ENCODE results near the gene LPAR2. TPM values are rescaled to one million over a fixed set of nuclear protein-coding genes. Genes with fewer than 3 reads are reported as not detected.

Gene LPAR2
- total and polyA plus RNA-seq, 8 donors, result 4.1 to 156 (median 19.0) TPM

DNA sequence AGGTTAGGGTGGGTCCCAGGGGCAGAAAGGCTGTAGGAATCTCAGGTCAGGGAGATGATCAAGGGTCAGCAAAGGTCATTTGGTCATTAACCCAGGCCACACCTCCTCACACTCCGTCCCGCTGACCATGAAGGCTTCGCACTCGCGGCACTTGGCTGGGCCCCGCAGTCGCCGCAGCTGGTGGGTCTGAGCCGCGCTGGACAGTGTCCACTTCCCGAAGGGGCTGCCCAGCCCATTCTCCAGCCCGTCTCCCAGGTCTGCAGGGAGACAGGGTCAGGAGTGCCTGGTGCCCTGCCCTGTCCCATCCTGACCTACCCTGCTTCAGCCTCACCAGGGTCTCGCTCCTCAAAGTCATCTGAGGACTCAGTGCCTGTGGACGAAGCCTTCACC is 7.3 kb upstream of the LPAR2 start:
- H3K9me3 ChIP-seq, result no peaks in the 10 kb centered on the region
- no peak for DNase-seq
- H3K4me3 ChIP-seq, result no peak overlapping the region
- 78 to 98% (median 97%) methylated on average over 8 to 14 of the region's 14 CpGs for WGBS, 5 donors
- no peaks in the 10 kb centered on the region for H3K27me3 ChIP-seq
- no peaks in the 10 kb centered on the region for H3K4me1 ChIP-seq
- H3K27ac ChIP-seq, result no peak overlapping the region
- intact Hi-C loops (cut with DNase I; ENCODE audit: low total_unique reads), result no loop called here
- TF ChIP-seq, protein P1, sequence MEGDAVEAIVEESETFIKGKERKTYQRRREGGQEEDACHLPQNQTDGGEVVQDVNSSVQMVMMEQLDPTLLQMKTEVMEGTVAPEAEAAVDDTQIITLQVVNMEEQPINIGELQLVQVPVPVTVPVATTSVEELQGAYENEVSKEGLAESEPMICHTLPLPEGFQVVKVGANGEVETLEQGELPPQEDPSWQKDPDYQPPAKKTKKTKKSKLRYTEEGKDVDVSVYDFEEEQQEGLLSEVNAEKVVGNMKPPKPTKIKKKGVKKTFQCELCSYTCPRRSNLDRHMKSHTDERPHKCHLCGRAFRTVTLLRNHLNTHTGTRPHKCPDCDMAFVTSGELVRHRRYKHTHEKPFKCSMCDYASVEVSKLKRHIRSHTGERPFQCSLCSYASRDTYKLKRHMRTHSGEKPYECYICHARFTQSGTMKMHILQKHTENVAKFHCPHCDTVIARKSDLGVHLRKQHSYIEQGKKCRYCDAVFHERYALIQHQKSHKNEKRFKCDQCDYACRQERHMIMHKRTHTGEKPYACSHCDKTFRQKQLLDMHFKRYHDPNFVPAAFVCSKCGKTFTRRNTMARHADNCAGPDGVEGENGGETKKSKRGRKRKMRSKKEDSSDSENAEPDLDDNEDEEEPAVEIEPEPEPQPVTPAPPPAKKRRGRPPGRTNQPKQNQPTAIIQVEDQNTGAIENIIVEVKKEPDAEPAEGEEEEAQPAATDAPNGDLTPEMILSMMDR (IDR thresholded peaks at IDR 0.05), result no peak
- TF ChIP-seq POLR2AphosphoS5 (IDR thresholded peaks at IDR 0.05) (no peak), POLR2A (IDR thresholded peaks at IDR 0.05) (no peak), EP300 (IDR thresholded peaks at IDR 0.05) (no peak)
- H3K36me3 ChIP-seq, result peaks cover 19 to 95% (median 81%) of the 10 kb centered on the region in 4 donors

DNA sequence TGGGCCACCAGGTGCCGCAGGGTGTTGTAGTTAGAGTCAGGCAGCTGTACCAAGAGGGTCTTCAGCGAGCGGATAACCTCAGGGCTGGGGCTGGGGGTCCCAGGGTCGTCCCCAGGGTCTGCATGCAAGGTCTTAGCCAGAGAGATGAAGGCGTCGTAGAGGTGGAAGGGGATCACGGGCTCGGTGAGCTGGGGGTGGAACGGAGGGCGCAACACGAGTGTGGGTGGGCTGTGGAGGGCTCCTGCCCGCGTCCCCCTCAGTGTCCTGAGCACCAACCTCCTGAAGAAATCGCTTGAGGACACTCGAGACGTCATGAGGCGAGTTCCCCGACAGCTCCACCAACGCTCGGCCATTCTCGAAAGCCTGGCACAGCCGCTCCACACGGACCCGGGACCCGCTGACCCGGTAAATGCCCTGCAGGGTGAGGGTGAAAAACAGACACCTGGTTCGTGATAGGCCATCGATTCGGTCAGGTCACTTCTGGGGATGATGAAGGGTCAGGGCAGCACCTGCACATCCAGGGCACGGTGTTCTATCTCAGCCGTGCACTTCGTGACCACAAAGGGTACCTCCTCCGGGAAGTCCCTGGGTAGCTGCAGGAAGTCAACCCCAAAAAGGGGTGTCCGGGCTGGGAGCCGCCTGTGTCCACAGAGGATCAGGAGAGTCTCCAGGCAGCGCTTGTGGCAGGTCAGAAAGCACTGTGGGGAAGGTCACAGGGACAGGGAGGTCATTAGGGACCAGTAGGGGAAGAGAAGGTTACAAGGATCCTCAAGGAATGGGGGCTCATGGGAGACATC is 6.7 kb upstream of the LPAR2 start:
- Histone ChIP-seq H3K27ac (no peak overlapping the region), H3K9me3 (no peaks in the 10 kb centered on the region), H3K4me1 (no peaks in the 10 kb centered on the region), H3K4me3 (no peak overlapping the region), H3K36me3 (peaks cover 19 to 95% (median 78%) of the 10 kb centered on the region in 4 donors), H3K27me3 (no peaks in the 10 kb centered on the region)
- DNase-seq, result no peak
- intact Hi-C loops (cut with DNase I; ENCODE audit: low total_unique reads), result no loop called here
- WGBS, 5 donors, result 89 to 97% (median 94%) methylated on average over 29 to 36 of the region's 36 CpGs
- TF ChIP-seq EP300 (IDR thresholded peaks at IDR 0.05), result no peak
- TF ChIP-seq POLR2A (IDR thresholded peaks at IDR 0.05), result no peak
- TF ChIP-seq, protein P1 (IDR thresholded peaks at IDR 0.05), result no peak
- TF ChIP-seq POLR2AphosphoS5 (IDR thresholded peaks at IDR 0.05), result no peak

DNA sequence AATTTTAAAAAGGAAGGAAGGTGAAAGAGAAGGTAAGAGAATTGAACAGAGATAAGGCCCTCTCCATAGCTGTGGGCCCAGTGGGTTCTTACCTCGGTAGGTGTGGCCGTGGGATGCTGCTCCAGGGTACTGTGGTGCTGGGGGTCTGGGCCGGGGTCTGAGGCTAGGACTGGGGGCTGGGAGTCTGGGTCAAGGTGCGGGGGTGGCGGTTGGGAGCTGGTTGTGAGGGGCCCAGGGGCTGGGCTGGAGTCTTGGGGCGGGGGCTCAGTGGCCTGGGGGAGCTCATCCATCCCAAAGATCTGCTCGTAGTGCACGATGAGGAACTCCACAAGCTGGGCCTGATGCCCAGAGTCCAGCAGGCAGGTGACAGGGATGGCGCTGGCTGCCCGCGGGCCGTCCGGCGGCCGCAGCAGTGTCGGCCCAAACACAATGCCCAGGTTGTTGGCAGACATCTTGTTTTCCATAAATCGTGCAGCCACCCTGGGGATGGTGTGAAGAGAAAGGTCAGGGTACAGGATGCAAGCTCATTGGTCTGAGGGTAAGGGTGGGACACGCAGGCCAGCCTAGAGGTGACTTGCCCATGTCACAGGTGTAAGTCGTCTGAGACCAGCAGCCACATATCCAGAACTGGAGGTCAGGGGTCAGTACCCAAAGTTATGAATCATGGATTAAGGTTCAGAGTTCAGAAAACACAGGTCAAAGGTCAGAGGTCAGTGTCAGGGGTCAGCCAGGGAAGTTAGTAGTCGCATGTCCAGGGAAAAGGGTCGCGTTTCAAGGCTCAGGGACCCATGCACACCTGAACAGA is 5.9 kb upstream of the LPAR2 start:
- Histone ChIP-seq H3K4me3 (no peak overlapping the region), H3K27ac (no peak overlapping the region), H3K4me1 (peaks cover 0 to 2% (median under 1%) of the 10 kb centered on the region in 4 donors), H3K27me3 (peaks cover 0 to under 1% (median 0%) of the 10 kb centered on the region in 3 donors), H3K9me3 (no peaks in the 10 kb centered on the region), H3K36me3 (peaks cover 19 to 92% (median 72%) of the 10 kb centered on the region in 4 donors)
- no peak for DNase-seq
- WGBS, 5 donors, result 87 to 93% (median 93%) methylated on average over 15 to 22 of the region's 22 CpGs
- intact Hi-C loops (cut with DNase I; ENCODE audit: low total_unique reads), result no loop called here
- TF ChIP-seq POLR2A (IDR thresholded peaks at IDR 0.05) (no peak), EP300 (IDR thresholded peaks at IDR 0.05) (no peak), POLR2AphosphoS5 (IDR thresholded peaks at IDR 0.05) (no peak)
- TF ChIP-seq, protein P1 (IDR thresholded peaks at IDR 0.05), result no peak

DNA sequence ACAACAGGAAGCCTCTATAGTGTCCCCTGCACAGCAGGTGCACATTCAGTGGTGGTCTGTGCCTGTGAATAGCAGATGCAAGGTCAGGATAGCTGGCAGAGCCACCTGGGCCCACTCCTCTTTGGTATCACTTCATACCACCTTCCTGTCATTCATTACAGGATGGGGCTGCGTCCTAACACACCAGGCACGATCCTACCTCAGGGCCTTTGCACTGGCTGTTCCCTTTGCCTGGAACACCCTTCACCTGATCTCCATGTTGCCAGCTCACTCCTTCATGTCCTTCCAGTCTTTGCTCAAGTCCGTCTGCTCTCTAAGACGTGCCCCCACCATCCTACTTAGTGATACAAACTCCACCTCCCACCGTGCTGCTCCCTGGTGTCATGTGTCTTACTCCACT is 4.6 kb upstream of the LPAR2 start:
- no peaks in the 10 kb centered on the region for H3K9me3 ChIP-seq
- no peak for DNase-seq
- peaks cover 19 to 80% (median 63%) of the 10 kb centered on the region in 4 donors for H3K36me3 ChIP-seq
- 79 to 93% (median 88%) methylated on average over 5 of the region's 5 CpGs for WGBS, 5 donors
- H3K4me1 ChIP-seq, result peaks cover 8 to 15% (median 13%) of the 10 kb centered on the region in 4 donors
- no peak overlapping the region for H3K4me3 ChIP-seq
- peaks cover 0 to 13% (median 0%) of the 10 kb centered on the region in 3 donors for H3K27me3 ChIP-seq
- TF ChIP-seq EP300 (IDR thresholded peaks at IDR 0.05) (no peak), POLR2A (IDR thresholded peaks at IDR 0.05) (no peak), POLR2AphosphoS5 (IDR thresholded peaks at IDR 0.05) (no peak)
- TF ChIP-seq, protein P1 (IDR thresholded peaks at IDR 0.05), result no peak
- no peak overlapping the region for H3K27ac ChIP-seq
- intact Hi-C loops (cut with DNase I; ENCODE audit: low total_unique reads), result no loop called here
